HEK293 (cell line): ENCODE measurements around the gene HES3.

Source experiments
- CTCF ChIA-PET: fragments of 350-600 bp; formaldehyde crosslinking; extraction: SDS; loops from one replicate; lab custom pipeline; 2021; ENCODE audit warnings: antibody characterized with exemption; lab: Yijun Ruan, JAX
- POLR2A ChIA-PET: fragments of 300-600 bp; formaldehyde crosslinking; extraction: SDS; loops from one replicate; lab custom pipeline; 2020; ENCODE audit warnings: antibody characterized with exemption, inconsistent platforms; lab: Yijun Ruan, JAX
- H3K27ac ChIP-seq: fragments of 200-500 bp; sonication (Bioruptor generic); 2 replicates; pipeline ENCODE4 v1.5.1; 2014; ENCODE audit warnings: low read depth, low read length, control low read depth, inconsistent platforms; ENCODE audit errors: extremely low read depth
- H3K36me3 ChIP-seq, 2 experiments: fragments of 200-500 bp in 1 of 2; sonication (Bioruptor generic) in 1 of 2; 1 replicate in 1 of 2; 2 replicates in 1 of 2; pipeline ENCODE4 v1.5.1; 2014 to 2017; ENCODE audit warnings: inconsistent platforms in 2 of 2, low read length in 2 of 2; ENCODE audit not compliant: control insufficient read depth in 2 of 2, insufficient read depth in 1 of 2
- H3K4me1 ChIP-seq: fragments of 200-500 bp; sonication (Bioruptor generic); 2 replicates; pipeline ENCODE4 v1.5.1; 2014; ENCODE audit warnings: mild to moderate bottlenecking, low read length, inconsistent platforms; ENCODE audit not compliant: control insufficient read depth, insufficient read depth
- H3K4me3 ChIP-seq: 2 replicates; pipeline ENCODE4 v1.5.1; 2011; ENCODE audit warnings: low read depth, mild to moderate bottlenecking, control low read depth, low read length, moderate library complexity
- H3K9me3 ChIP-seq: fragments of 200-500 bp; sonication (Bioruptor generic); 2 replicates; pipeline ENCODE4 v1.5.1; 2014; ENCODE audit warnings: low read depth, low read length, inconsistent platforms; ENCODE audit not compliant: control insufficient read depth, insufficient read depth
- BCL11B ChIP-seq: fragments of 450-650 bp; formaldehyde crosslinking; IDR thresholded peaks from 2 replicates; pipeline ENCODE4 v1.5.1; 2016; ENCODE audit warnings: low read depth, missing biosample characterization, missing genetic modification characterization
- GLI2 ChIP-seq: fragments of 450-650 bp; formaldehyde crosslinking; IDR thresholded peaks from 2 replicates; pipeline ENCODE4; 2017; ENCODE audit warnings: missing biosample characterization, missing genetic modification characterization, low read depth, borderline replicate concordance
- MZF1 ChIP-seq: fragments of 450-650 bp; formaldehyde crosslinking; IDR thresholded peaks from 2 replicates; pipeline ENCODE4 v1.5.1; 2017; ENCODE audit warnings: missing biosample characterization, missing genetic modification characterization, borderline replicate concordance
- OVOL3 ChIP-seq: fragments of 450-650 bp; formaldehyde crosslinking; IDR thresholded peaks from 2 replicates; pipeline ENCODE4 v1.5.1; 2016; ENCODE audit warnings: missing biosample characterization, missing genetic modification characterization
- REPIN1 ChIP-seq: fragments of 450-650 bp; formaldehyde crosslinking; IDR thresholded peaks from 2 replicates; pipeline ENCODE4 v1.5.1; 2017; ENCODE audit warnings: missing biosample characterization, missing genetic modification characterization, low read depth
- SETDB1 ChIP-seq: IDR thresholded peaks from one replicate; pipeline ENCODE4 v1.6.1; 2017; ENCODE audit warnings: mild to moderate bottlenecking, low read length, moderate library complexity, mixed read lengths; ENCODE audit not compliant: insufficient read length
- TRIM28 ChIP-seq: IDR thresholded peaks from 2 replicates; pipeline ENCODE4 v1.6.1; 2011; ENCODE audit warnings: low read length, control low read depth, borderline replicate concordance
- ZBTB1 ChIP-seq: fragments of 450-650 bp; formaldehyde crosslinking; IDR thresholded peaks from 2 replicates; pipeline ENCODE4 v1.5.1; 2016; ENCODE audit warnings: missing biosample characterization, missing genetic modification characterization
- ZFP69B ChIP-seq: fragments of 450-650 bp; formaldehyde crosslinking; IDR thresholded peaks from 2 replicates; pipeline ENCODE4 v1.5.1; 2016; ENCODE audit warnings: missing biosample characterization, missing genetic modification characterization
- ZNF121 ChIP-seq: fragments of 450-650 bp; formaldehyde crosslinking; IDR thresholded peaks from 2 replicates; pipeline ENCODE4 v1.5.1; 2016; ENCODE audit warnings: missing biosample characterization, missing genetic modification characterization
- ZNF175 ChIP-seq: fragments of 450-650 bp; formaldehyde crosslinking; IDR thresholded peaks from 2 replicates; pipeline ENCODE4 v1.5.1; 2016; ENCODE audit warnings: missing biosample characterization, missing genetic modification characterization
- ZNF19 ChIP-seq: fragments of 450-650 bp; formaldehyde crosslinking; IDR thresholded peaks from 2 replicates; pipeline ENCODE4; 2016; ENCODE audit warnings: missing biosample characterization, missing genetic modification characterization, low read depth
- ZNF221 ChIP-seq: fragments of 450-650 bp; formaldehyde crosslinking; IDR thresholded peaks from 2 replicates; pipeline ENCODE4 v1.5.1; 2017; ENCODE audit warnings: missing biosample characterization, missing genetic modification characterization, borderline replicate concordance
- ZNF311 ChIP-seq: fragments of 450-650 bp; formaldehyde crosslinking; IDR thresholded peaks from 2 replicates; pipeline ENCODE4 v1.5.1; 2017; ENCODE audit warnings: missing biosample characterization, missing genetic modification characterization, borderline replicate concordance
- ZNF501 ChIP-seq: fragments of 450-650 bp; formaldehyde crosslinking; IDR thresholded peaks from 2 replicates; pipeline ENCODE4 v1.5.1; 2016; ENCODE audit warnings: missing biosample characterization, missing genetic modification characterization
- ZNF510 ChIP-seq: fragments of 450-650 bp; formaldehyde crosslinking; IDR thresholded peaks from 2 replicates; pipeline ENCODE4 v1.5.1; 2018; ENCODE audit warnings: mild to moderate bottlenecking, missing genetic modification characterization, missing biosample characterization; ENCODE audit not compliant: insufficient replicate concordance
- ZNF518A ChIP-seq: fragments of 450-650 bp; formaldehyde crosslinking; conservative IDR thresholded peaks from 2 replicates; pipeline ENCODE4 v1.5.1; 2016; ENCODE audit warnings: low read depth, missing biosample characterization, missing genetic modification characterization
- ZNF544 ChIP-seq: fragments of 450-650 bp; formaldehyde crosslinking; IDR thresholded peaks from 2 replicates; pipeline ENCODE4 v1.5.0; 2017; ENCODE audit warnings: missing biosample characterization, missing genetic modification characterization
- ZNF580 ChIP-seq: fragments of 450-650 bp; formaldehyde crosslinking; IDR thresholded peaks from 2 replicates; pipeline ENCODE4 v1.5.1; 2016; ENCODE audit warnings: missing biosample characterization, missing genetic modification characterization
- ZNF660 ChIP-seq: fragments of 450-650 bp; IDR thresholded peaks from 2 replicates; pipeline ENCODE4 v1.5.1; 2018; ENCODE audit warnings: missing biosample characterization, mild to moderate bottlenecking, missing genetic modification characterization
- ZNF837 ChIP-seq: fragments of 450-650 bp; formaldehyde crosslinking; IDR thresholded peaks from 2 replicates; pipeline ENCODE4 v1.5.1; 2016; ENCODE audit warnings: missing biosample characterization, missing genetic modification characterization
- ZSCAN16 ChIP-seq: fragments of 450-650 bp; formaldehyde crosslinking; IDR thresholded peaks from 2 replicates; pipeline ENCODE4 v1.5.1; 2016; ENCODE audit warnings: missing biosample characterization, missing genetic modification characterization
- ZSCAN23 ChIP-seq: fragments of 450-650 bp; formaldehyde crosslinking; IDR thresholded peaks from 2 replicates; pipeline ENCODE4 v1.5.1; 2016; ENCODE audit warnings: missing biosample characterization, missing genetic modification characterization
- ZSCAN30 ChIP-seq: fragments of 450-650 bp; IDR thresholded peaks from 2 replicates; pipeline ENCODE4 v1.5.1; 2018; ENCODE audit warnings: missing biosample characterization, mild to moderate bottlenecking, missing genetic modification characterization, moderate library complexity
- TF ChIP-seq, protein P1 (sequence below): fragments of 450-650 bp; IDR thresholded peaks from 2 replicates; pipeline ENCODE4 v1.5.1; 2018; ENCODE audit warnings: missing biosample characterization, mild to moderate bottlenecking, missing genetic modification characterization
- TF ChIP-seq, protein P2 (sequence below): fragments of 450-650 bp; formaldehyde crosslinking; IDR thresholded peaks from 2 replicates; pipeline ENCODE4 v1.5.1; 2016; ENCODE audit warnings: missing biosample characterization, missing genetic modification characterization

The HES3 gene

GRCh38 chr1:6233376-6233775 lies 10.6 kb upstream of the HES3 start:
- Histone ChIP-seq H3K36me3 (peaks cover 47 to 62% of the 10 kb centered on the region in 2 experiments), H3K9me3 (no peaks in the 10 kb centered on the region), H3K27ac (no peak overlapping the region), H3K4me1 (no peaks in the 10 kb centered on the region), H3K4me3 (no peak overlapping the region)
- TF ChIP-seq ZNF311 = no peak
- TF ChIP-seq MZF1 = no peak
- TF ChIP-seq GLI2 (tag by site-specific recombination) = no peak
- CTCF ChIA-PET = interaction anchor here (0.6 kb wide), 1 partner anchor 13 kb away, joined by 3 read pairs; no protein-coding TSS in a partner anchor
- POLR2A ChIA-PET = interaction anchor here (1.0 kb wide), 1 partner anchor 27 kb away, joined by 3 read pairs; no protein-coding TSS in a partner anchor

GRCh38 chr1:6234502-6235295 lies 9.3 kb upstream of the HES3 start:
- H3K36me3 ChIP-seq = peaks cover 36 to 49% of the 10 kb centered on the region in 2 experiments
- ChIA-PET CTCF (interaction anchor here (0.7 to 1.2 kb wide), 4 partner anchors 10 to 203 kb away, joined by 3 to 4 read pairs (median 4); no protein-coding TSS in a partner anchor), POLR2A (interaction anchor here (0.6 to 2.4 kb wide), 9 partner anchors 8 to 225 kb away, joined by 3 to 14 read pairs (median 4); partner anchors contain the start of gene RNF207)
- H3K27ac ChIP-seq = peak overlapping the region; percentile 89; the same call in 1 of the 2 replicates
- peak overlapping the region; percentile 92 for H3K4me3 ChIP-seq
- no peaks in the 10 kb centered on the region for H3K4me1 ChIP-seq
- no peaks in the 10 kb centered on the region for H3K9me3 ChIP-seq
- no peak for TF ChIP-seq ZBTB1 (tag by site-specific recombination)
- no peak for TF ChIP-seq ZNF311
- TF ChIP-seq ZFP69B (tag by site-specific recombination) = no peak
- no peak for TF ChIP-seq ZNF175
- TF ChIP-seq ZSCAN16 (tag by site-specific recombination) = no peak
- no peak for TF ChIP-seq TRIM28
- TF ChIP-seq, protein P1, sequence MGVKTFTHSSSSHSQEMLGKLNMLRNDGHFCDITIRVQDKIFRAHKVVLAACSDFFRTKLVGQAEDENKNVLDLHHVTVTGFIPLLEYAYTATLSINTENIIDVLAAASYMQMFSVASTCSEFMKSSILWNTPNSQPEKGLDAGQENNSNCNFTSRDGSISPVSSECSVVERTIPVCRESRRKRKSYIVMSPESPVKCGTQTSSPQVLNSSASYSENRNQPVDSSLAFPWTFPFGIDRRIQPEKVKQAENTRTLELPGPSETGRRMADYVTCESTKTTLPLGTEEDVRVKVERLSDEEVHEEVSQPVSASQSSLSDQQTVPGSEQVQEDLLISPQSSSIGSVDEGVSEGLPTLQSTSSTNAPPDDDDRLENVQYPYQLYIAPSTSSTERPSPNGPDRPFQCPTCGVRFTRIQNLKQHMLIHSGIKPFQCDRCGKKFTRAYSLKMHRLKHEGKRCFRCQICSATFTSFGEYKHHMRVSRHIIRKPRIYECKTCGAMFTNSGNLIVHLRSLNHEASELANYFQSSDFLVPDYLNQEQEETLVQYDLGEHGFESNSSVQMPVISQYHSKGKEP (tag by site-specific recombination) = no peak
- no peak for TF ChIP-seq ZNF510 (tag by site-specific recombination)
- TF ChIP-seq ZNF501 (tag by site-specific recombination) = no peak
- no peak for TF ChIP-seq SETDB1
- no peak for TF ChIP-seq GLI2 (tag by site-specific recombination)
- 0 out of 2 replicates have a peak, but pooled peaks have one; percentile 17 for TF ChIP-seq ZSCAN30 (tag by site-specific recombination)
- no peak for TF ChIP-seq OVOL3 (tag by site-specific recombination)
- no peak for TF ChIP-seq ZSCAN23 (tag by site-specific recombination)
- TF ChIP-seq ZNF19 (tag by site-specific recombination) = no peak
- no peak for TF ChIP-seq ZNF518A
- TF ChIP-seq ZNF221 (tag by site-specific recombination) = no peak
- TF ChIP-seq REPIN1 (tag by site-specific recombination) = no peak
- TF ChIP-seq, protein P2, sequence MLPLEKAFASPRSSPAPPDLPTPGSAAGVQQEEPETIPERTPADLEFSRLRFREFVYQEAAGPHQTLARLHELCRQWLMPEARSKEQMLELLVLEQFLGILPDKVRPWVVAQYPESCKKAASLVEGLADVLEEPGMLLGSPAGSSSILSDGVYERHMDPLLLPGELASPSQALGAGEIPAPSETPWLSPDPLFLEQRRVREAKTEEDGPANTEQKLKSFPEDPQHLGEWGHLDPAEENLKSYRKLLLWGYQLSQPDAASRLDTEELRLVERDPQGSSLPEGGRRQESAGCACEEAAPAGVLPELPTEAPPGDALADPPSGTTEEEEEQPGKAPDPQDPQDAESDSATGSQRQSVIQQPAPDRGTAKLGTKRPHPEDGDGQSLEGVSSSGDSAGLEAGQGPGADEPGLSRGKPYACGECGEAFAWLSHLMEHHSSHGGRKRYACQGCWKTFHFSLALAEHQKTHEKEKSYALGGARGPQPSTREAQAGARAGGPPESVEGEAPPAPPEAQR (tag by site-specific recombination) = no peak
- TF ChIP-seq ZNF580 = no peak
- TF ChIP-seq ZNF544 (tag by site-specific recombination) = no peak
- TF ChIP-seq ZNF121 = no peak
- no peak for TF ChIP-seq BCL11B (tag by site-specific recombination)
- no peak for TF ChIP-seq ZNF837 (tag by site-specific recombination)
- TF ChIP-seq ZNF660 (tag by site-specific recombination) = peak; percentile 88
